ENCODE measurements around the gene ATP8A2. TPM values are rescaled to one million over a fixed set of nuclear protein-coding genes. Genes with fewer than 3 reads are reported as not detected.
"Not testable (repeated sequence)": the region's sequence is repeated elsewhere in the genome, so short reads cannot be mapped to it uniquely, and the experiment has no call there.

The ATP8A2 gene
- total RNA-seq, 1 experiment from 2014 or later: 0.20 TPM

- DNase-seq (ENCODE audit: extremely low read depth, low read depth): no peak
Observed at GRCh38 chr13:25783601-25784024, 411.8 kb downstream of the ATP8A2 start.

- no peak for DNase-seq (ENCODE audit: extremely low read depth, low read depth)
Observed at GRCh38 chr13:25784119-25784518, 412.3 kb downstream of the ATP8A2 start.

- not testable (repeated sequence) for DNase-seq (ENCODE audit: extremely low read depth, low read depth)
Observed at GRCh38 chr13:25790137-25790536, 418.4 kb downstream of the ATP8A2 start.

- DNase-seq (ENCODE audit: extremely low read depth, low read depth): no peak
Observed at GRCh38 chr13:25795277-25795676, 423.5 kb downstream of the ATP8A2 start.

- DNase-seq (ENCODE audit: extremely low read depth, low read depth): no peak
Observed at GRCh38 chr13:25796474-25796873, 424.7 kb downstream of the ATP8A2 start.

GRCh38 chr13:25798998-25799397, 427.2 kb downstream of the ATP8A2 start:
- DNase-seq (ENCODE audit: extremely low read depth, low read depth): no peak

- no peak for DNase-seq (ENCODE audit: extremely low read depth, low read depth)
Observed at GRCh38 chr13:25800523-25800922, 428.7 kb downstream of the ATP8A2 start.

GRCh38 chr13:25802579-25802978, 430.8 kb downstream of the ATP8A2 start:
- DNase-seq (ENCODE audit: extremely low read depth, low read depth): no peak

- DNase-seq (ENCODE audit: extremely low read depth, low read depth): no peak
Observed at GRCh38 chr13:25803641-25804040, 431.9 kb downstream of the ATP8A2 start.

- no peak for DNase-seq (ENCODE audit: extremely low read depth, low read depth)
Observed at GRCh38 chr13:25806264-25806974, 434.6 kb downstream of the ATP8A2 start.

- no peak for DNase-seq (ENCODE audit: extremely low read depth, low read depth)
Observed at GRCh38 chr13:25807562-25807961, 435.8 kb downstream of the ATP8A2 start.

- no peak for DNase-seq (ENCODE audit: extremely low read depth, low read depth)
Observed at GRCh38 chr13:25811506-25811905, 439.7 kb downstream of the ATP8A2 start.

GRCh38 chr13:25816239-25816638, 444.5 kb downstream of the ATP8A2 start:
- DNase-seq (ENCODE audit: extremely low read depth, low read depth): no peak

- DNase-seq (ENCODE audit: extremely low read depth, low read depth): no peak
Observed at GRCh38 chr13:25819856-25820530, 448.2 kb downstream of the ATP8A2 start.

GRCh38 chr13:25821776-25822175, 450.0 kb downstream of the ATP8A2 start:
- DNase-seq (ENCODE audit: extremely low read depth, low read depth): no peak

GRCh38 chr13:25827221-25827620, 455.4 kb downstream of the ATP8A2 start:
- not testable (repeated sequence) for DNase-seq (ENCODE audit: extremely low read depth, low read depth)

GRCh38 chr13:25827831-25828465, 456.2 kb downstream of the ATP8A2 start:
- no peak for DNase-seq (ENCODE audit: extremely low read depth, low read depth)

GRCh38 chr13:25833761-25834160, 462.0 kb downstream of the ATP8A2 start:
- no peak for DNase-seq (ENCODE audit: extremely low read depth, low read depth)

GRCh38 chr13:25836574-25837336, 465.0 kb downstream of the ATP8A2 start:
- no peak for DNase-seq (ENCODE audit: extremely low read depth, low read depth)

GRCh38 chr13:25839371-25839770, 467.6 kb downstream of the ATP8A2 start:
- DNase-seq (ENCODE audit: extremely low read depth, low read depth): no peak

- no peak for DNase-seq (ENCODE audit: extremely low read depth, low read depth)
Observed at GRCh38 chr13:25840261-25840660, 468.5 kb downstream of the ATP8A2 start.

Measured in NCI-H460 (cell line).